ENCODE data around the gene USP20.

DNA sequence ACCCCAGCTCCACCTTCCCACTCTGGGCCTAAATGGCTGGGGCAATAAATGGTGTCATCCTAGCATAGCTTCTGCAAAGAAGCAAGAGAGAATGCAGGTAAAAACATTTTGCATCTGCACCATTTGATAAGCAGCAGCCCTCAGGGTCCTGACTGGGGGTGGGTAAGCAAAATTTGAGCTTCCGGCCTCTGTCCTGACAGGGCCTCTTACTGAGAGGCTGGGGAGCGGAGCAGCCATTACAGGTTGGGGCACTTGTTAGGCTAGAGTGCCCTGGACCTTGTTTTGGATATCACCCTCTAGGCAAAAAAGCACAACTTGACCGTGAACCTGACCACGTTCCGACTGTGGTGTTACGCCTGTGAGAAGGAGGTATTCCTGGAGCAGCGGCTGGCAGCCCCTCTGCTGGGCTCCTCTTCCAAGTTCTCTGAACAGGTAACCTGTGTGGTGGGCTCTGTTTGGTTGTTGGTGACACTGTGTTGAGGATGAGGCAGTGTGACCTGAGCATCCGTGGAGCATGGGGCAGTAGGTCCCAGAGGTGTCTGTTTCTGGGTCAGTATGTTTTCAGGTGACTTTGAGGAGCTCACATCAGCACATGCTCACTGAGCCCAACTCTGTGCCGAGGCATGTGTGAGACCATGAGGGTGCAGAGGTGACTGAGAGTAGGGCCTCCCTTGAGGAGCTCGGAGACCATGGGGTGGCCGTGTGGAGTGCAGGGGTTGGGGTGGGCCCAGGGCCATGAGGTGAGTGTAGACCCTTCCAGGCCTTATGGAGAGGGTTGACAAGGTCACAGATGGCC, 23.1 kb downstream of the USP20 start:
- TF ChIP-seq, protein P1, sequence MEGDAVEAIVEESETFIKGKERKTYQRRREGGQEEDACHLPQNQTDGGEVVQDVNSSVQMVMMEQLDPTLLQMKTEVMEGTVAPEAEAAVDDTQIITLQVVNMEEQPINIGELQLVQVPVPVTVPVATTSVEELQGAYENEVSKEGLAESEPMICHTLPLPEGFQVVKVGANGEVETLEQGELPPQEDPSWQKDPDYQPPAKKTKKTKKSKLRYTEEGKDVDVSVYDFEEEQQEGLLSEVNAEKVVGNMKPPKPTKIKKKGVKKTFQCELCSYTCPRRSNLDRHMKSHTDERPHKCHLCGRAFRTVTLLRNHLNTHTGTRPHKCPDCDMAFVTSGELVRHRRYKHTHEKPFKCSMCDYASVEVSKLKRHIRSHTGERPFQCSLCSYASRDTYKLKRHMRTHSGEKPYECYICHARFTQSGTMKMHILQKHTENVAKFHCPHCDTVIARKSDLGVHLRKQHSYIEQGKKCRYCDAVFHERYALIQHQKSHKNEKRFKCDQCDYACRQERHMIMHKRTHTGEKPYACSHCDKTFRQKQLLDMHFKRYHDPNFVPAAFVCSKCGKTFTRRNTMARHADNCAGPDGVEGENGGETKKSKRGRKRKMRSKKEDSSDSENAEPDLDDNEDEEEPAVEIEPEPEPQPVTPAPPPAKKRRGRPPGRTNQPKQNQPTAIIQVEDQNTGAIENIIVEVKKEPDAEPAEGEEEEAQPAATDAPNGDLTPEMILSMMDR (IDR thresholded peaks at IDR 0.05 in 2 of 3, conservative IDR thresholded peaks at IDR 0.05 in 1 of 3; ENCODE audit: control insufficient read depth in 2 of 3, extremely low read depth in 1 of 3, insufficient read depth in 1 of 3, low read depth in 3 of 3, low read length in 3 of 3) = no peak
- TF ChIP-seq EP300 (IDR thresholded peaks at IDR 0.05; ENCODE audit: borderline replicate concordance in 1 of 2, control insufficient read depth in 1 of 2, low read depth in 2 of 2, low read length in 2 of 2) = no peak
- TF ChIP-seq, protein P2, sequence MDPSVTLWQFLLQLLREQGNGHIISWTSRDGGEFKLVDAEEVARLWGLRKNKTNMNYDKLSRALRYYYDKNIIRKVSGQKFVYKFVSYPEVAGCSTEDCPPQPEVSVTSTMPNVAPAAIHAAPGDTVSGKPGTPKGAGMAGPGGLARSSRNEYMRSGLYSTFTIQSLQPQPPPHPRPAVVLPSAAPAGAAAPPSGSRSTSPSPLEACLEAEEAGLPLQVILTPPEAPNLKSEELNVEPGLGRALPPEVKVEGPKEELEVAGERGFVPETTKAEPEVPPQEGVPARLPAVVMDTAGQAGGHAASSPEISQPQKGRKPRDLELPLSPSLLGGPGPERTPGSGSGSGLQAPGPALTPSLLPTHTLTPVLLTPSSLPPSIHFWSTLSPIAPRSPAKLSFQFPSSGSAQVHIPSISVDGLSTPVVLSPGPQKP (IDR thresholded peaks at IDR 0.05; ENCODE audit: low read depth, low read length) = no peak
- TF ChIP-seq POLR2A (IDR thresholded peaks at IDR 0.05; ENCODE audit: low read depth, low read length) = no peak
- TF ChIP-seq EGR1 (IDR thresholded peaks at IDR 0.05; ENCODE audit: borderline replicate concordance in 1 of 2, low read depth in 2 of 2, low read length in 2 of 2) = no peak
- TF ChIP-seq MYC (IDR thresholded peaks at IDR 0.05; ENCODE audit: insufficient read depth, insufficient read length, insufficient replicate concordance, low read length, severe bottlenecking) = no peak
- no peak for TF ChIP-seq YBX1 (IDR thresholded peaks at IDR 0.05)
- no peak for TF ChIP-seq NFYB (IDR thresholded peaks at IDR 0.05; ENCODE audit: insufficient read depth, low read depth, low read length)
- TF ChIP-seq SUZ12 (IDR thresholded peaks at IDR 0.05; ENCODE audit: unreplicated experiment) = no peak
- no peak for TF ChIP-seq EZH2 (IDR thresholded peaks at IDR 0.05; ENCODE audit: borderline replicate concordance, control insufficient read depth, low read depth, low read length)
- no peak for TF ChIP-seq SPI1 (IDR thresholded peaks at IDR 0.05; ENCODE audit: borderline replicate concordance, insufficient read depth, low read depth, low read length)
- no peak for TF ChIP-seq MTA3 (IDR thresholded peaks at IDR 0.05; ENCODE audit: borderline replicate concordance, low read length)
- TF ChIP-seq KDM1A (IDR thresholded peaks at IDR 0.05; ENCODE audit: borderline replicate concordance) = no peak
